HG03108 (cell line): ENCODE data around the gene SLC7A8.

Experiments
- ATAC-seq: cut with Tn5 transposase; IDR thresholded peaks from one replicate; pipeline ENCODE4 v1.9.1; 2021; ENCODE audit warnings: moderate library complexity; ENCODE audit not compliant: unreplicated experiment

The SLC7A8 gene

GRCh38 chr14:23132970-23133369 lies 50.5 kb downstream of the SLC7A8 start:
- ATAC-seq: no peak

- no peak for ATAC-seq
These were observed 52.0 kb downstream of the SLC7A8 start for GRCh38 chr14:23131482-23131881.

DNA sequence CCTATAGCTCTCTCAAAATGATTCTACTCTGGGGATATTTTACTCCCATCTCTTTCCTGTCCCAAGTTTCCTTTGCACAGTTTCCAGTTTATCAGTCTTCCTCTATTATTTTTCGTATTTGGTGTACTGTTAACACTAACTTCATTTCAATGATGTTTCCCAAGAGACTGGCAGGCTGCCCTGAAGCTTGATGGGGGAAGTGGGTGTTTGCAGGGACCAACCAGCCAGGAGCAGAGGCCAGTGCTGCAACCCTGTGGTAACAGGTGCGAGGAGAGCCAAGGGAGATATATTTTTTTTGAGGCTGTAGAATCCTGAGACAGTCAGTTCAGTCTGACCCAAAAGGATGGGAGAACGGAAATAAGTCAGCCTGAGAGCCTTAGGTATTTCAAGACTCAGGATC lies 52.6 kb downstream of the SLC7A8 start:
- ATAC-seq: no peak

GRCh38 chr14:23129759-23130316 lies 53.6 kb downstream of the SLC7A8 start:
- ATAC-seq: no peak

- no peak for ATAC-seq
These were observed 54.3 kb downstream of the SLC7A8 start for GRCh38 chr14:23128969-23129758.

- ATAC-seq: no peak
These were observed 55.6 kb downstream of the SLC7A8 start for GRCh38 chr14:23127861-23128260.

- ATAC-seq: no peak
These were observed 56.7 kb downstream of the SLC7A8 start for GRCh38 chr14:23126548-23127278.

- no peak for ATAC-seq
These were observed 57.4 kb downstream of the SLC7A8 start for GRCh38 chr14:23125933-23126524.

GRCh38 chr14:23125011-23125410 lies 58.4 kb downstream of the SLC7A8 start:
- no peak for ATAC-seq

DNA sequence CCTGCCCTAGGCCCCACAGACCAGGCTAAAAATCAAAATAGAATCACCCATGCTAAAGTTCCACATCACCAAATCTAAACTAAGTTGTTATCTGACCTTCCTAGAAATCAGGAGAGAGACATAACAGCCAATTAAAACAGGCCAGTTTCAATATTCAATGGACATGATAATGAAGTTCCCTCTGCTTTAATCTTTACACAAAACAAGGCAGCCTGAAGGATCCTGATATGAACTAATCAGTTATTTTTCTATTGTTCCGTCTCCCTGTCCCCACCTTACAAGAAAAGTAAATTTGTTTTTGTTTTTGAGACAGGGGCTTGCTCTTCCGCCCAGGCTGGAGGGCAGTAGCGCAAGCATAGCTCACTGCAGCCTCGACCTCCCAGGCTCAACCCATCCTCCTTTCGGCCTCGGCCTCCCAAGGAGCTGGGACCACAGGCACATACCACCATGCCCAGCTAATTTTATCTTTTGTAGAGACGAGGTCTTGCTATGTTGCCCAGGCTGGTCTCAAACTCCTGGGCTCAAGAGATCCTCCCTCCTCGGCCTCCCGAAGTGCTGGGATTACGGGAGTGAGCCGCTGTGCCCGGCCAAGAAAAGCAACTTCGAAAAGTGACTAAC lies 59.0 kb downstream of the SLC7A8 start:
- no peak for ATAC-seq

DNA sequence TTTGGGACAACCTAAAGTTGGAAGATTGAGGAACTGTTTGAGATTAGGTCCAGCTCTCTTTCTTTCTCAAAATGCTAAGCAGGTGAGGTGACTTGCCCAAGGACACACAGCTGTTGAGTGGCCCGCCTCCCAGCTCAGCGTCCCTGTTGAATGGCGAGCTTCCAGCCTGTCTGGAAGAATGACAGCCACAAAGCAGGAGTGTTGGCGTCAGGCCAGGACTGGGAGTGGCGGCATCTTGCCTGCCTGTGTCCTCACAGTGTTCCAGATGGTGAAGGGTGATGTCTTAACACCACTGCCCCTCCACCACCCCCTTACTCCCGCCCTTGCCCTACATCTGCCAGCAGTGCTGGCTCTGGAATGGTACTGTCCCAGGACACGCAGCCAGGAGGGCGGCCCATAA lies 60.0 kb downstream of the SLC7A8 start:
- no peak for ATAC-seq

DNA sequence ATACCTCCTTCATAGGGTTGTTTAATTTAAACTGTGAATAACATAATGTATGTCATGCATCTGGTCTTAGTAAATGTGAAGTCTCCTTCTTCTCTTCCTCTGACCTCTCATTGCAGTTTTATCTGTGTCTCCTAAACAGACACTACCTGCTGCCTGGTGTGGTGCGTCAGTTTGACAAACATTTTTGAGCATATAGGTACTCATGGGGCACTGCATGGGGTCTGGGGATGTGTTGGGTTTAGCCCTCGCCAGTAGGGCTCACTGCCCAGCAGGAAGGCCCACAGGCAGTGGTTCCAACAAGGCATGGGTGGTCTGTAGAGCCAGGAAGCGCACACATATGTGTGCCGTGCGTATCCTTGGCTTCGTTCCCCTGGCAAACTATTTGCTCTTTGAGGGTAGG lies 61.4 kb downstream of the SLC7A8 start:
- ATAC-seq: no peak

DNA sequence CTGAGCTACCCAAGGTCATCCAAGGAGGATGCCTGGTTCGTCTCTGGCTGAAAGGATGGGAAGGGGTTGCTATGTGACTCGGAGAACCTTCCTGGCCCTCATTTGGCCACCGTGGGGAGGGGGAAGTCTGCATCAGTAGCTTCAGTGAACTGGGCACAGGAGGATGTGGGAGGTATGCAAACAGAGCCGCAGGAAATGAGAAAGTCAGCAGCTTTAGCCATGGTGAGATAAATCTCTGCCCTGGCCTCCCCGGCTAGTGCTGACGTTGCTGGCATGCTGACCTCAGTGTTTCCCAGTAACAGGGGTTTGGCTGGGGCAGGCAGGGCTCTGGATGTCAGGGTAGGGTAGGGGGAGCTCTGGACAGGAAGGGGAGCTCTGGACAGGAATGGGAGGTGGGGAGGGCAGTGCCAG lies 62.1 kb downstream of the SLC7A8 start:
- ATAC-seq: peak; percentile 53

DNA sequence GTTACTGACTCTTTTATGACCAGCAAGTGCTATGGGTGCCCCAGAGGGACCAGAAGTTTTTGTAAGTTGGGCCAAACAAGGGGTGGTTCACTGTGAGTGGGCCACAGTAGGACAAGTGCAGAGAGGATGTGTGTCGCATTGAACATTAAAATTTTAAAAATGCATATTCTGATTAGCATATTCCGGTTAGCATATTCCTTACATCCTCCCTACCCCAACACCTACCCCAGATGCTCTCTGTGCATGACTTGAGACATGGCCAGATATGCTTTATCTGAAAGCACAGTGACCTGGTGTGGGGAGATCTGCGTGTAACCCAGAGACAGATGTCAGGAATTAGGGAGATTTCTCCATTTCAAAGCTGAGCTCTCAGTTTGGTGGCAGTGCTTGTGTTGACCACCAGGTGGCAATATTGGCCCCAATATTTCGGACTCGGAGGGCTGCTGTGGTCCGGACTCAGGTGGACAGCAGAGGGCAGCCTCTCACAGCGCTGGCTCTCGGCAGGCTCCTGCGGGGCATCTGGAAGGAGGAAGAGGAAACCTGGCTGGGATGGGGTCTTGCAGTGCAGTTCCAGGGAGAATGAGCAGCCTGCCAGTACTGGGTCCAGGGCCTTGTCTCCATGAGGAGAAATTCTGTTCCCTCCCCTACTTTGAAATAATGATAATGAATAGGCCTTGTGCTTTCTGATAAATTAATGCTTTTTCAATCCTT lies 62.8 kb downstream of the SLC7A8 start:
- ATAC-seq: peak; percentile 77

GRCh38 chr14:23119363-23120327 lies 63.8 kb downstream of the SLC7A8 start:
- no peak for ATAC-seq

DNA sequence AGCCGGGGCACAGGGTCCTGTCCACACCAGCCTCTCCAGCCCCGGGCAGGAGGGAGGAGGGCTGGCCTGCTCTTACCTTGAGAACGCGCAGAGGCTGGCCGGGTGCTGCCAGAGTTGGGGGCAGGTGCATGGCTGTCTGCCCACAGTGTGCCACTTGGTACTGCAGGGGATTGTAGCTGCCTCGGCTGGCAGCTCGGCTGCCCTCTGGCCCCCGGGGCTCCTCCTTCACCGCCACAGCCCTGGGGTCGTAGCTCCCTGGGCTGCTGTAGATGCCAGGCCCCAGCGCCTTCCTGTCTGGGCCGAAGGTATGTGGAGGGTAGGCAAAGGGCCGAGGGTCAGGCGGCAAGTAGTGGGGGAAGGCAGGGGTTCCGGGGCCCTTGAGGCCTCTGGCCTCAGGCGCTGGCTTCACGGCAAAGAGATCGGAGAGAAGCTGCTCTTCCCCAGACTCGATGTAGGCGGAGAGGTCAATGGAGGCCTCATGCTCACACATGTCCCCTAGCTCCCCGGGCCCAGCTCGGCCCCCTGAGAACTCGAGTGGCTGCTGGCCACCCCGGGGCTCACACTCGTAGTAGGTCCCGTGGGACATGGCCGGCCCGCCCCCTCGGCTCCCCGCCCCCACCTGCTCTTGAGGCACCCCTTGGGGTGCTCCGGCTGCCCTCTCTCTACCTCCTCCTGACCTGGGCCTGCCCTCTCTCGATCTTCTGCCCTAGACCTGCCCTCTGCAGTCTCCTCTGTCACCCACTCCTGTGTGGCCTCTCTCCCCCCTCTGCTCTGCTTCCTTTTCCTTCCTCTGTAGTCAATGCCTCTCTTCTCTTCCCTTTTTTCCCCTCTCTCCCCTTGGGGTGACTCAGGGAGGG lies 64.7 kb downstream of the SLC7A8 start, which contains the start of gene CEBPE:
TSS of gene CEBPE (minus strand) at position 750 of the 857 bp plus-strand sequence. CDS start at position 586, 164 bp downstream.
- no peak for ATAC-seq

- ATAC-seq: no peak
These were observed 66.0 kb downstream of the SLC7A8 start for GRCh38 chr14:23117371-23118020.

DNA sequence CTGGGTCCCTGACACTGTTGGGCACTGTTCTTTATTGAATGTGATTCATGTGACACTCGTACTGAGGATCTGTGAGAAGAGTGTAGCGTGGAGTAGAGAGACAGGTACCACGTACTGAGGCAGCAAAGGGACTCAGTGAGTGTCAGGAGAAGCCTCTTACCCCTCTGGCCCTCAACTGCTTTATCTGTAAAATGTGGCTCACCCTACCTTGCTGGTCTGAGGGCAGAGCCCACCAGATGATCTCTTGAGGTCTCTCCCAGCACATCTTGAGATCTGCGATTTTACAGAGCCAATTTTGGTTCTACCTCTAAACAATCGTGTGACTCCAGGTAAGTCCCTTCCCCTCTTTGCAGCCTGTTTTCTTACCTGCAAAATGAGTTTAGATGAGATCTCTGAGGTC lies 67.5 kb downstream of the SLC7A8 start:
- ATAC-seq: no peak
